ENCODE results near the gene FAM98C.

Gene FAM98C

DNA sequence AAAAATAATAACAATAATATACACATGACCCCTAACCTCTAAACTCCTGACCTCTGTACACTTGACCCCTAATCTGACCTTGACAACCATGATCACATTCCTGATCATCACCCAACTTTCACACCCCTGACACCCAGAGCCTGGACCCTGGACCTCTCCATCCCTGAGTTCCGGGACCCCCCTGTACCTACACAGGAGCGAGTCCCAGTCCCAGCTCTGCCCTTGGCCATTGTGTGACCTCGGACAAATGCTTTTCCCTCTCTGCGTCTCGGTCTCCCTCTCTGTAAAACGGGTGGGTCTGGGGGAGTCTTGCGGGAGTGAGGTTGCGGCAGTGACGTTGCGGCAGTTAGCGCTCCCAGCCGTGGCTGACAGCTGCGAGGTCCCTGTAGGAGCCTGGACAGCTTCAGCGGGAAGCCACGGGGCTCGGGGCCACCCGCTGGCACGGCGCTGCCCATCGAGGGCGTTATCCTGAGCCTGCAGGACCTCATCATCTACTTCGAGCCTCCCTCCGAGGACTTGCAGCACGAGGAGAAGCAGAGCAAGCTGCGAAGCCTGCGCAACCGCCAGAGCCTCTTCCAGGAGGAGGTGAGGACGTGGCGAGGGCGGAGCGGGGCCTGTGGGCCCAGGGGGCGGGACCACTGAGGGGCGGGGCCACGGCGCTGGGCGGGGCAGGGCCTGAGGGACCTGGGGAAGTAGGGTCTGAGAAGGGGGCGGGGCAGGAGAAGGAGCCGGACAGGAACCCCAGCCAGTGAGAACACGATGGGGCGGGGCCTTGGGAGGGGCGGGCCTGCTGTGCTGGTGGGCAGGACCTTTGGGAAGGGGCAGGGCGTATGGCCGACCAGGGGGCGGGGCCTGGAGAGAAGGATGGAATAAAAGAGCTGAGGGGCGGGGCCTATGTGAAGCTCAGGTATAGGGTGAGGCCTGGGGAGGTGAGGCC, 49.8 kb downstream of the FAM98C start:
- Histone ChIP-seq H3K36me3 (peaks cover 0 to 14% (median 0%) of the 10 kb centered on the region in 11 experiments; a peak in 2 of 22 replicates), H4K20me1 (peaks cover 0 to 6% (median 0%) of the 10 kb centered on the region in 11 experiments; a peak in 1 of 22 replicates), H3K9ac (no peak overlapping the region), H3K4me3 (no peak overlapping the region), H3K4me2 (no peak overlapping the region), H3K9me3 (replicated peaks in 1 of 11) (peaks cover 0 to 6% (median 0%) of the 10 kb centered on the region in 11 experiments; a peak in 1 of 22 replicates), H3K27ac (no peak overlapping the region), H3K27me3 (no peaks in the 10 kb centered on the region), H3K4me1 (no peaks in the 10 kb centered on the region)
- TF ChIP-seq Cebpa-rat (IDR thresholded peaks at IDR 0.05) = no peak

- Histone ChIP-seq H3K4me1 (no peaks in the 10 kb centered on the region), H3K4me2 (no peak overlapping the region), H3K9ac (no peak overlapping the region), H3K4me3 (no peak overlapping the region), H3K36me3 (peaks cover 0 to 14% (median 0%) of the 10 kb centered on the region in 11 experiments; a peak in 2 of 22 replicates), H3K27ac (no peak overlapping the region), H4K20me1 (peaks cover 0 to 6% (median 0%) of the 10 kb centered on the region in 11 experiments; a peak in 1 of 22 replicates), H3K27me3 (no peaks in the 10 kb centered on the region; a peak in 1 of 22 replicates), H3K9me3 (replicated peaks in 1 of 11) (peaks cover 0 to 6% (median 0%) of the 10 kb centered on the region in 11 experiments; a peak in 1 of 22 replicates)
- no peak for TF ChIP-seq Cebpa-rat (IDR thresholded peaks at IDR 0.05)
Observed at GRCh38 chr19:38453596-38453995, 50.7 kb downstream of the FAM98C start.

GRCh38 chr19:38455031-38455430, 52.1 kb downstream of the FAM98C start:
- no peak for TF ChIP-seq Cebpa-rat (IDR thresholded peaks at IDR 0.05)

GRCh38 chr19:38457202-38457601, 54.3 kb downstream of the FAM98C start:
- TF ChIP-seq Cebpa-rat (IDR thresholded peaks at IDR 0.05) = no peak
- Histone ChIP-seq H3K4me2 (no peak overlapping the region), H3K27me3 (no peaks in the 10 kb centered on the region; a peak in 1 of 22 replicates), H3K9me3 (replicated peaks in 1 of 11) (no peaks in the 10 kb centered on the region), H3K9ac (no peak overlapping the region), H3K4me1 (no peaks in the 10 kb centered on the region), H3K4me3 (no peak overlapping the region), H4K20me1 (peaks cover 0 to 6% (median 0%) of the 10 kb centered on the region in 11 experiments; a peak in 1 of 22 replicates), H3K36me3 (peaks cover 0 to 30% (median 0%) of the 10 kb centered on the region in 11 experiments; a peak in 1 of 22 replicates), H3K27ac (no peak overlapping the region)

More at GRCh38 chr19:38455031-38455430, 52.1 kb downstream of the FAM98C start:
- Histone ChIP-seq H3K27ac (no peak overlapping the region), H4K20me1 (peaks cover 0 to 6% (median 0%) of the 10 kb centered on the region in 11 experiments; a peak in 1 of 22 replicates), H3K4me2 (no peak overlapping the region), H3K9me3 (replicated peaks in 1 of 11) (peaks cover 0 to 5% (median 0%) of the 10 kb centered on the region in 11 experiments; a peak in 1 of 22 replicates), H3K27me3 (no peaks in the 10 kb centered on the region; a peak in 1 of 22 replicates), H3K4me1 (no peaks in the 10 kb centered on the region), H3K9ac (no peak overlapping the region), H3K4me3 (no peak overlapping the region), H3K36me3 (peaks cover 0 to 24% (median 0%) of the 10 kb centered on the region in 11 experiments; a peak in 1 of 22 replicates)

DNA sequence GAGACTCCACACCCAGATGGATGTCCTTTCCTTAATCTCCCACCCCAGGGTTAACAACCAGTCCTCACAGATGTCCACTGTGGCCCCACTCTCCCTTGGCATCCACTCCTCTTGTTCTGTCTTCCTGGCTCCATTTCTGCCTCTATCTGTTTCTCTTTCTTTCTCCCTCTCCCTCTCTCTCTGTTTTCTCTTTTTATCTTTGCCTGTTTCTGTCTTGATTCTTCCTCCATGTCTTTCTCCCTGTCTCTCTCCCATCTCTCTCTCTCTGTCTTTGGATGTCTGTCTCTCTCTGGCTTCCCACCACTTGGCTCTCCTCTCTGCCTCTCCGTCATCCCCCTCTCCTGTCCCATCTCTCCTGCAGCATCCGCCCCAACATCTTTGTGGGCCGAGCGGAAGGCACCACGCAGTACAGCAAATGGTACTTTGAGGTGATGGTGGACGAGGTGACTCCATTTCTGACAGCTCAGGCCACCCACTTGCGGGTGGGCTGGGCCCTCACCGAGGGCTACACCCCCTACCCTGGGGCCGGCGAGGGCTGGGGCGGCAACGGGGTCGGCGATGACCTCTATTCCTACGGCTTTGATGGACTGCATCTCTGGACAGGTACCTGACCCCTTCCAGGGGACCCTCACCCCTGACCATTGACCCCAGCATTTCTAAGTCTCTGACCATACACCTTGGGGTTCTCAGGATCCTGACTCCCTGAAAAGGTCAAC, 55.0 kb downstream of the FAM98C start:
- Histone ChIP-seq H3K9me3 (replicated peaks in 1 of 11) (no peaks in the 10 kb centered on the region), H4K20me1 (peaks cover 0 to 6% (median 0%) of the 10 kb centered on the region in 11 experiments; a peak in 1 of 22 replicates), H3K9ac (no peak overlapping the region), H3K27ac (no peak overlapping the region), H3K27me3 (no peaks in the 10 kb centered on the region; a peak in 1 of 22 replicates), H3K36me3 (peaks cover 0 to 30% (median 0%) of the 10 kb centered on the region in 11 experiments; a peak in 1 of 22 replicates), H3K4me1 (no peaks in the 10 kb centered on the region), H3K4me2 (no peak overlapping the region), H3K4me3 (no peak overlapping the region)
- no peak for TF ChIP-seq Cebpa-rat (IDR thresholded peaks at IDR 0.05)

All from BLaER1 treated with 17β-estradiol and CSF1 and Interleukin-3, amounts not matched to agents 10 nM and 100 nM (cell line).